SW 1271 (cell line): Measurements from ENCODE around the gene ADA.
"Not testable (repeated sequence)": the region's sequence is repeated elsewhere in the genome, so short reads cannot be mapped to it uniquely, and the experiment has no call there.

ENCODE experiments used
- DNase-seq, 2 experiments: peaks; one replicate each; lab custom pipeline; 2025; lab: John Stamatoyannopoulos, UW

The ADA gene

DNA sequence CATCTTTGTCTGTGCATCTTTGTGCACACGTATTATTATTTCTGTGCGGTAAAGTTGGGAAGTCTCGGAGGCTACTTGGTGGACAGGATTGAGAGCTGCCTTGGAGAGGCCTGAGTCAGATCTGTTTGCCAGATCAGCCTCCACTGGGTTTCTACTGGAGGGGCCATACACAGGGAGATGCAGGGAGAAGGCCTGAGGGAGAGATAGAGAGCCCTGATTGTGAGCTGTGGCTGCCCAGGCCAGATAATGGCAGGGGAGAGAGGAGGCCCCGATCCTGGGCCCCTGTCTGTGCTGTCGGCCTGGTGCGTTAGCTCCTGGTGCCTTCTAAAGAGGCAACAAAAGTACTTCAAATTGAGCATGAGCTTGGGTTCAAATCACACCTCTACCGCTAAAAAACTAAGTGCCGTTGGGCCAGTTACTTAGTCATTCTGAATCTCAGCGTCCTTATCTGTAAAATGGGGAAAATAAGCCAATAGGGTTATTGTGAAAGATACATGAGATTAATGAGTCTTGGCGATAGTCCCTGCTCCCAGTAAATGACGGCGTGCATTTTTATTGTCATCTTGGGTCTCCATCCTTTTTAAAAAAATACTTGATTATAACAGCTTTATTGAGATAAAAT, 27.6 kb upstream of the ADA start:
- no peak for DNase-seq

DNA sequence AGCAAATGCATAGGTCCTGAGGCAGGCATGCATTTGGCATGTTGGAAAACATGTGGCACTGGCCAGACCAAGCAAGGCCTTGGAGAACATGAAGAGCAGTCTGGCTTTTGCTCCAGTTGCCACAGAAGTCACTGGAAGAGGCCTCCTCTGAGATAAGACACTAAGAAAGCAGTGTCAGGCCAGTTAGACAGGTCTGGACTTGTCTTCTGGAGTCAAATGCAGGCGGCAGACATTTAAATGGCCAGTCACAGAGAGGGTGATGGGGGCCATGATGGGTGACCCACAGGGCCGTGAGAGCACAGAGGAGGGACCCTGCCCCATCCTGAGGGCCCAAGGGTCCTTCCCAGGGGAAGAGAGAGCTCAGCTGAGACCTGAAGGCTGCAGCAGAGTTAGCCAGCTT, 26.7 kb upstream of the ADA start:
- DNase-seq, result no peak

- not testable (repeated sequence) for DNase-seq
These were observed 20.9 kb upstream of the ADA start for GRCh38 chr20:44672318-44672902.

DNA sequence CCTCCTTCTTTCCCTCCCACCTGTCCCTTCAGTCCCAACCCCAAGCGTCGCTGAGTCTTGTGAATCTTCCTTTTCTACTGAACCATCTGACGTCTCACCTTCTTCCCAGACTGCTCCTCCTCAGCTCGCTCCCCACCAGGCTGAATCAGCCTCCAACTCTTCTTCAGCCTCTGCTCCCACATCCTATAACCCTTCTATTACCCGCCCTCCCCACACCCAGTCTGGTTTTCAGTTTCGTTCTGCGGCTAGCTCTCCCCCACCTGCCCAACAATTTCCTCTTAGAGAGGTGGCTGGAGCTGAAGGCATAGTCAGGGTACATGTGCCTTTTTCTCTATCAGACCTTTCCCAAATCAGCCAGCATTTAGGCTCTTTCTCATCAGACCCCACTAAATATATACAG, 20.0 kb upstream of the ADA start:
- DNase-seq, result not testable (repeated sequence)

GRCh38 chr20:44670851-44671250, 19.4 kb upstream of the ADA start:
- not testable (repeated sequence) for DNase-seq

DNA sequence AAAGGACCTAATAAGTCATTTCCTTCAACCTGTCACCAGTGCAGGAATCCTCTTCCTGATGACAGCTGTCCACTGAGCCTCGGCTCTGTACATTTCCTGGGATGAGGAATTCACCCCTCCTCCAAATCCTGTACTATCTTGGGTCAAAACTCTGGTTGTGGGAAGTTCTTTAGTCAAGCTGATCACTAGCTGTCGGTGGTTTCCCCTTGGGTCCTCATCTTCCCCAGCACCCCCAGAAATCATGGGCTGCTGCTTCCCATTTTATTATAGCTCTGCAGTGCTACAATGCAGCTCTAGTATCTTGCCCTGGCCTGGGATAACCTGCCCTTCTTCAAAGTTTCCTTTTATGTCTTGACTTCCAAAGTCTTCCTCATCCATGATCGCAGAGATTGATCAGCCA, 14.6 kb upstream of the ADA start:
- no peak for DNase-seq

GRCh38 chr20:44664131-44664530, 12.6 kb upstream of the ADA start:
- DNase-seq, result no peak

DNA sequence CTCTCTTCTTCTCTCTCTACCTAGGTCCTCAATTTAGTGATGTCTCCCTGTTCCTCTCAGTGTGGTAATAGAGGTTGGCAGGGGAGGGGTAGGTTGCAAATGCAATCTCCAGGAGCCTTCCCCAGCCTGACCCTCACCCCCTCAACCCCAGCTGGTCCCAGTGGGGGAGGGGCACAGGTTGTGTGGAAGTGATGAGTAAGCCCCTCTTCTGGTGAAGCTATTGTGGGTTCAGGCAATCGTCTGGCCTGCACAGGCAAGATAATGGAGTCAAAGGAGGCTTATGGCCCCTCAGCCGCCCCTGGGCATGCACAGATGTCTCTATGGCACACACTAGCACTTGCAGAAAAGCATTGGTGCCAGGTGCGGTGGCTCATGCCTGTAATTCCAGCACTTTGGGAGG, 10.8 kb upstream of the ADA start:
- no peak for DNase-seq

GRCh38 chr20:44660581-44660980, 9.1 kb upstream of the ADA start:
- DNase-seq, result no peak

DNA sequence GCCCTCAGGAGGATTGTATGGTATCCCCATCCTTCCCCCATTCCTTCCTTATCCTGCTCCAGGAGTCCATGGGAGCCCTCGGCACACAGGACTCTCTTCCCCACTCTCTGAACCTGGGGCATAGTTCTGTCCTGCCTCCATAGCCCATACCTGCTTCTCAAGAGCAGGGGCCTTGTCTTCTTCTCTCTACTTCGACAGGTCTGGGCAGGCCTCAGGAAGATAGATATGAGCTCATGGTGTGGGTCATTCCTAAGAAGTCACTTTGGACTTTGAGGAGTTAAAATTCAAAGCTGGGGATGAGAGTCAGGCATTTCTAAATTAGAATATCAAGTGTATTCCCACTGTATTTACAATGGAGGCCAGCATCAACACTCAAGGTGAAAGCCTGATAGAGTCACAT, 8.4 kb upstream of the ADA start:
- no peak for DNase-seq

GRCh38 chr20:44658810-44659209, 7.3 kb upstream of the ADA start:
- DNase-seq, result no peak

DNA sequence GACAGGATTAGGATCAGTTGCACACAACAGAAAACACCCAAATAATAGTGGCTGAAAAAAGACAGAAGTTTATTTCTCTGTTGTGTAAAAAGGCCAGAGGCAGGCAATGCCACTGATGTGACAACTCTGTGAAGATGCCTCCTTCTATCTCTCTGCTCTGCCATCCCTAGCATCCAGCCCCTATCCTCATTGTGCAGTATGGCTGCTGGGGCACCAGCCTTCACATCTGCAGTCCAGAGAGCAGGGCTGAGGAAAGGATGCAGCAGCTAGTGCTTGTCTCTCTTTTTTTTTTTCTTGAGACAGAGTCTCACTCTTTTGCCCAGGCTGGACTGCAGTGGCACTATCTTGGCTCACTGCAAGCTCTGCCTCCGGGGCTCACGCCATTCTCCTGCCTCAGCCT, 6.4 kb upstream of the ADA start:
- DNase-seq, result no peak

DNA sequence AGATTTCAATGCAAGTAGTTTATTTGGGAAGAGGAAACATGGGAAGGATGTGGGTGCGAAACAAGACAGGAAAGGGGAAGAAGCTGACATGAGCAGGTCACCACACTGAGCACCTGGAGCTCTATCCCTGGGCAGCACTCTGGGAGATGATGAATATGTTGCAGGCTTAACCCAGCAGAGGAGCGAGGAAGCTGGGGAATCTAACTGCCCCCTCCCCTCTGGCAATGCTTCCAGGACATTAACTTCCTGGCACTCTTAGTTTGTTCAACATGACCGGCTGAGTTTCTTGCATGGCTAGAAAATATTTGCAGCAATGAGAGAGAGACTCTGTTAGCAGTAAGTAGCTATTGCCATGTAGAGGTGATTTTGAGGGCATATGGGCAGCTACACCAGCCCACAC, 4.9 kb upstream of the ADA start:
- no peak for DNase-seq

GRCh38 chr20:44654210-44654609, 2.7 kb upstream of the ADA start:
- not testable (repeated sequence) for DNase-seq

GRCh38 chr20:44653546-44653945, 2.0 kb upstream of the ADA start:
- DNase-seq, result no peak

DNA sequence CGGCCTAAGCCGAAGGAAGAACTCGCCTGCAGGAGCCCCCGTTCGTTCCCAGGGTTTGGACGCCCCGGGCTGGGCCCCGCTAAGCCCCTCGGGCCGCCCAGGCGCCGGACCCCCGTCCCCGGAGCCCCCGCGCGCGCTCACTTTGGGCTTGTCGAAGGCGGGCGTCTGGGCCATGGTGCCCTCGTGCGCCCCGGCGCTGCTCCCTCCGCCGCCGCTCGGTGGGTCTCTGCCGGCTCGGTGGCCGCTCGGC, 140 bp downstream of the ADA start:
- no peak for DNase-seq

DNA sequence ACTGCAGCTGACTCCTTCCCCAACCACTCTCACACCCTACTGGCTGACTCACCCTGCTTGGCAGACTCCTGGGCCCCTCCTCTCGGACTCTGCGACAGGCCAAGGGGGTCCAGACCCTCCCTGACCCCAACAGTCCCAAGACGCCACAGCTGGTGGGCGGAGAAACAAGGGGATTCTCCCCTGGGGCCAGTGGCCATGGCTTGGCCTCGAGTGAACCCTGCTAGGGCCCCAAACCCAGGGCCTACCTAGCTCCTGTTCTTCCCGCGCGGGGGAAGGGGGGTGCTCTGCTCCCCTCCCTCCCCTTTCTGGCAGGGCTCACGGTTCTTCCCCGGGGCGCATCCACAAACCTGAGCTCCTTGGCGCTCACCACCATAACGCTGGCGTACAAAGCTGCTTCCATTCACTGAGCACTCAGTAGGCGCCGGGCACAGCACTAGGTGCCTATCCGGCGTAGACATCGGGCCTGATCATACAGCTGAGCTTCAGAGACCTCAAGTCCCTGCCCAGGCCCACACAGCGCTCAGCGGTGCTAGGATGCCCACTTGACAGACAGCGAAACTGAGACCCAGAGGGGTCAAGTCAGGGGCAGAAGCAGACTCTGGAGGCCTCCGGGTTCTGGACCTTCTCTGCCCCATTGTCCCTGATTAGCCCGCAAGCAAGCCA, 597 bp downstream of the ADA start:
- DNase-seq, result no peak

GRCh38 chr20:44649976-44650375, 1.5 kb downstream of the ADA start:
- DNase-seq, result no peak

- no peak for DNase-seq
These were observed 2.4 kb downstream of the ADA start for GRCh38 chr20:44649126-44649525.

- no peak for DNase-seq
These were observed 2.9 kb downstream of the ADA start for GRCh38 chr20:44648579-44648978.

- no peak for DNase-seq
These were observed 3.4 kb downstream of the ADA start for GRCh38 chr20:44648068-44648467.

GRCh38 chr20:44646641-44647274, 4.7 kb downstream of the ADA start:
- no peak for DNase-seq

DNA sequence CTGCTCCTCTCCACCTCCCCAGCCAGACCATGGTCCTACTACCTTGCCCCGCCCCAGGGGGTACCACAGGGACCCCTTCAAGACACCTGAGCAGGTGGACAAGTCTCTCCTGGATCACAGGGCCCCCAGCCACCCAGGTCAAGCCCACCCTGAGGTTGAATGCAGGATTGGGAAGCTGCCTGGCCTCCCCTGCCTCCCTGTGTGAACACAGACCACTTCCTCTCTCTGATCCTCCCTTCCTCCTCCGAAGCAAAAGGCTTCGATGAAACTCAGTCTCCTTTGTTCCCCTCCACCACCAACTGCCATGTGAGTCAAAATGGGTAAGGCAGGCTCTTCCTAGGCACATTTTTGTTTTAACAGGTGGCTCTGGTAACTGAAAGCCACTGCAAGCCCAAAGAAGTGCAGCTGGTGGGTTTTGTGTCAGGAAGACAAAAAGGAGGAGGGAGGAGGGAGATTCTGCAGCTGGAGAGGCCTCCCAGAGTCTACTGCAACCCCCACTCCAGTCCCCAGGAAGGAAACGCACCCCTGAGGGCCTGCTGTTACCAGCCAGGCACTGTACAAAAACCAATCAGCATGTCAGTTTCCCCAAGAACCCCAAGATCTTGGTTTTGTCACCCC, 5.4 kb downstream of the ADA start:
- DNase-seq, result no peak
